ENCODE results near the gene MBNL2. TPM values are rescaled to one million over a fixed set of nuclear protein-coding genes. Genes with fewer than 3 reads are reported as not detected.

The MBNL2 gene
- total and polyA plus RNA-seq, 4 experiments from 2014 or later, result 20.1 to 36.2 (median 28.3) TPM

DNA sequence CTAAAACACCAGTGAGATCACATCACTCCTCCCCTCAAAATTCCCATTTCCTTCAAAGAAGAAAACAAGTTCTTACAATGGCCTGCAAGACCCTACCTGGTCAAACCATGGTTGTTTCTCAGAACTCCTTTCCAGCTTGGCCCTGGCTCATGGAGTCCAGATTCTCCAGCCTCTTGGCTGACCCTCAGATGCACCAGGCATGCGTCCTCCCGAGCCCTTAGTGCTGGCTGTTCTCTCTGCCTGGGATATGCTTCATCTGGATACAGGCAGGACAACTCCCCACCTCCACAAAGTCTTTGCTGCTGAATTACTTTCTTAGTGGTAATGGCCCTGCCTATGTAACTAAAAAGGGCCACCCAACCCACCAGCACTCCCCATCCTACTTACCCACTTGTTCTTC lies 94.3 kb downstream of the MBNL2 start:
- Mint-ChIP-seq H3K4me1 (peaks cover 23 to 39% (median 26%) of the 10 kb centered on the region in 4 donors), H3K27me3 (no peaks in the 10 kb centered on the region), H3K27ac (peak overlapping the region in 4 of 7 donors; percentile 0 to 59 (median 24)), H3K9me3 (no peaks in the 10 kb centered on the region), H3K36me3 (peaks cover 5 to 27% of the 10 kb centered on the region in 2 donors), H3K4me3 (no peak overlapping the region)
- intact Hi-C loops (cut with micrococcal nuclease), result no loop called here
- no peaks in the 10 kb centered on the region for H3K4me1 ChIP-seq (ENCODE audit: insufficient read depth, low read length)
- no peaks in the 10 kb centered on the region for H3K9me3 ChIP-seq (ENCODE audit: control insufficient read depth in 1 of 2, low read length in 2 of 2)
- no peak overlapping the region for H3K4me3 ChIP-seq (ENCODE audit: low read length in 2 of 2)
- H3K27ac ChIP-seq (ENCODE audit: low read depth, low read length), result no peak overlapping the region
- POLR2A ChIA-PET (ENCODE audit: partially characterized antibody), result no interaction called here
- no peak for DNase-seq
- no peaks in the 10 kb centered on the region for H3K27me3 ChIP-seq (ENCODE audit: insufficient read depth, low read length)
- CTCF ChIA-PET (ENCODE audit: partially characterized antibody), result no interaction called here
- no peaks in the 10 kb centered on the region for H3K36me3 ChIP-seq (ENCODE audit: insufficient read depth, low read length)

GRCh38 chr13:97317933-97318332 lies 95.8 kb downstream of the MBNL2 start:
- H3K27ac ChIP-seq (ENCODE audit: low read depth, low read length), result no peak overlapping the region
- no peaks in the 10 kb centered on the region for H3K27me3 Mint-ChIP-seq
- no peak overlapping the region for H3K4me3 Mint-ChIP-seq
- H3K9me3 Mint-ChIP-seq, result no peaks in the 10 kb centered on the region
- DNase-seq, result no peak
- peak overlapping the region in 3 of 7 donors; percentile 8 to 45 (median 34) for H3K27ac Mint-ChIP-seq
- POLR2A ChIA-PET (ENCODE audit: partially characterized antibody), result no interaction called here
- no peaks in the 10 kb centered on the region for H3K36me3 ChIP-seq (ENCODE audit: insufficient read depth, low read length)
- H3K9me3 ChIP-seq (ENCODE audit: control insufficient read depth in 1 of 2, low read length in 2 of 2), result no peaks in the 10 kb centered on the region
- intact Hi-C loops (cut with micrococcal nuclease), result no loop called here
- no peaks in the 10 kb centered on the region for H3K27me3 ChIP-seq (ENCODE audit: insufficient read depth, low read length)
- CTCF ChIA-PET (ENCODE audit: partially characterized antibody), result interaction anchor here (1.2 to 2.1 kb wide), 2 partner anchors 19 to 208 kb away, joined by 3 to 7 read pairs; no protein-coding TSS in a partner anchor
- H3K4me3 ChIP-seq (ENCODE audit: low read length in 2 of 2), result no peak overlapping the region
- peaks cover 24 to 32% (median 27%) of the 10 kb centered on the region in 4 donors for H3K4me1 Mint-ChIP-seq
- H3K4me1 ChIP-seq (ENCODE audit: insufficient read depth, low read length), result no peaks in the 10 kb centered on the region
- peaks cover 5 to 19% of the 10 kb centered on the region in 2 donors for H3K36me3 Mint-ChIP-seq

GRCh38 chr13:97318532-97318931 lies 96.4 kb downstream of the MBNL2 start:
- Histone ChIP-seq H3K36me3 (ENCODE audit: insufficient read depth, low read length) (no peaks in the 10 kb centered on the region), H3K4me1 (ENCODE audit: insufficient read depth, low read length) (no peaks in the 10 kb centered on the region), H3K27me3 (ENCODE audit: insufficient read depth, low read length) (no peaks in the 10 kb centered on the region), H3K9me3 (ENCODE audit: control insufficient read depth in 1 of 2, low read length in 2 of 2) (no peaks in the 10 kb centered on the region), H3K27ac (ENCODE audit: low read depth, low read length) (no peak overlapping the region), H3K4me3 (ENCODE audit: low read length in 2 of 2) (no peak overlapping the region)
- ChIA-PET CTCF (ENCODE audit: partially characterized antibody) (interaction anchor here (1.2 to 2.1 kb wide), 2 partner anchors 19 to 209 kb away, joined by 3 to 7 read pairs; no protein-coding TSS in a partner anchor), POLR2A (ENCODE audit: partially characterized antibody) (no interaction called here)
- Mint-ChIP-seq H3K4me1 (peaks cover 23 to 32% (median 27%) of the 10 kb centered on the region in 4 donors), H3K9me3 (no peaks in the 10 kb centered on the region), H3K27me3 (no peaks in the 10 kb centered on the region), H3K27ac (peak overlapping the region in 3 of 7 donors; percentile 13 to 44 (median 34)), H3K4me3 (no peak overlapping the region), H3K36me3 (peaks cover 5 to 16% of the 10 kb centered on the region in 2 donors)
- DNase-seq, result no peak
- intact Hi-C loops (cut with micrococcal nuclease), result no loop called here

DNA sequence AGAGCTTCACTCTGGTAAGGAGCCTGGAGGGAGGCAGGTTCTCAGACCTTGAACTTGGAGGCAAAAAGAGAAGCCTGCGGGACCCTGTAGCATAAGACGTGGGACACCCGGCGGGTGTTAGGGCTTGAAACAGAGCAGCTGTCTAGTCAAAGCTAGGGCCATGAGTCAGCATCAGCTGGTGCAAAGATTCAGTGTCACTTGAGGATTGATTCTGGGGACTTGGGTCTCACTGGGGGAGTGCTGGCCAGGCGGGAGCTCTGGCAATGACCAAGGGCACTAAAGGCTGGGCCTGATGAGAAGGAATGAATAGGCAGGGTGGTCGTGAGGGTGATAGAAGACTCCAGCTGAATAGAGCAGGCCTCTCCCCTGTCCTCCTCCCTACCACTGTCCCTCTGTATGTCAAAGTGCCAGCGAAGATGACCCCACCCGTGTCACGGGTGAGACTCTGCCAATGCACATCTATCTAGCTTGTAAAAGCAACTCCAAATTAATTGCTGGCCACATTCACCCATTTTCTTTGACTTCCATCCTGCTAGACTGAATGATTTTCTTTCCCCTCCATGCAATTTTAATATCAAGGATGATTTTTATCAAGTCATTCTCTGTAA lies 97.1 kb downstream of the MBNL2 start:
- Histone ChIP-seq H3K4me3 (ENCODE audit: low read length in 2 of 2) (no peak overlapping the region), H3K27ac (ENCODE audit: low read depth, low read length) (no peak overlapping the region), H3K36me3 (ENCODE audit: insufficient read depth, low read length) (no peaks in the 10 kb centered on the region), H3K4me1 (ENCODE audit: insufficient read depth, low read length) (no peaks in the 10 kb centered on the region), H3K27me3 (ENCODE audit: insufficient read depth, low read length) (no peaks in the 10 kb centered on the region), H3K9me3 (ENCODE audit: control insufficient read depth in 1 of 2, low read length in 2 of 2) (no peaks in the 10 kb centered on the region)
- Mint-ChIP-seq H3K9me3 (no peaks in the 10 kb centered on the region), H3K27me3 (no peaks in the 10 kb centered on the region), H3K4me1 (peaks cover 24 to 31% (median 26%) of the 10 kb centered on the region in 4 donors), H3K27ac (no peak overlapping the region), H3K4me3 (no peak overlapping the region), H3K36me3 (peaks cover 5 to 12% of the 10 kb centered on the region in 2 donors)
- ChIA-PET POLR2A (ENCODE audit: partially characterized antibody) (no interaction called here), CTCF (ENCODE audit: partially characterized antibody) (interaction anchor here (1.2 to 2.1 kb wide), 2 partner anchors 20 to 209 kb away, joined by 3 to 7 read pairs; no protein-coding TSS in a partner anchor)
- intact Hi-C loops (cut with micrococcal nuclease), result no loop called here
- no peak for DNase-seq

DNA sequence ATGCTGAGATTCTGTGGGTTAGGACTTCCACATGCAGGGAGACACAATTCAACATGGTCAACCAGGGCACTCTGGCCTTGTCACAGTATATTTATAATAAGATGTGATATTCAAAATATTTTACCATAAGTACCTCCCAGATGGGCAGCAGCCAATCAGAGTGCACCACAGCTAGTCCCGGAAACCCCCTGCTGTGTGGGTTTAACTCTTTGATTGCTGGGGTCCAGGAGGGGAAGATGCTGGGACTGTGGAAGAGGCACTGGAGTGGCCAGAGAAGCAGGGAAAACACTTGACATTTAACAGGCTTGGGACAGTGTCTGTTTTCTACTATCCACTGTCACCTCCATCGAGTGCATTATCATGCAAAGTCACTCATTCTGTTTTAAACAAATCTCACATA lies 99.0 kb downstream of the MBNL2 start:
- peaks cover 17 to 32% (median 24%) of the 10 kb centered on the region in 4 donors for H3K4me1 Mint-ChIP-seq

GRCh38 chr13:97321616-97322321 lies 99.6 kb downstream of the MBNL2 start:
- H3K27ac ChIP-seq (ENCODE audit: low read depth, low read length), result no peak overlapping the region
- DNase-seq, result no peak
- no peaks in the 10 kb centered on the region for H3K9me3 Mint-ChIP-seq
- POLR2A ChIA-PET (ENCODE audit: partially characterized antibody), result no interaction called here
- H3K9me3 ChIP-seq (ENCODE audit: control insufficient read depth in 1 of 2, low read length in 2 of 2), result no peaks in the 10 kb centered on the region
- no peaks in the 10 kb centered on the region for H3K4me1 ChIP-seq (ENCODE audit: insufficient read depth, low read length)
- intact Hi-C loops (cut with micrococcal nuclease), result no loop called here
- H3K4me3 Mint-ChIP-seq, result no peak overlapping the region
- no peak overlapping the region for H3K27ac Mint-ChIP-seq
- CTCF ChIA-PET (ENCODE audit: partially characterized antibody), result no interaction called here
- peaks cover 13 to 26% (median 22%) of the 10 kb centered on the region in 4 donors for H3K4me1 Mint-ChIP-seq
- peaks cover 1 to 13% of the 10 kb centered on the region in 2 donors for H3K36me3 Mint-ChIP-seq
- H3K36me3 ChIP-seq (ENCODE audit: insufficient read depth, low read length), result no peaks in the 10 kb centered on the region
- no peaks in the 10 kb centered on the region for H3K27me3 Mint-ChIP-seq
- no peaks in the 10 kb centered on the region for H3K27me3 ChIP-seq (ENCODE audit: insufficient read depth, low read length)
- H3K4me3 ChIP-seq (ENCODE audit: low read length in 2 of 2), result no peak overlapping the region

More for the DNA sequence above, 99.0 kb downstream of the MBNL2 start:
- ChIA-PET POLR2A (ENCODE audit: partially characterized antibody) (no interaction called here), CTCF (ENCODE audit: partially characterized antibody) (no interaction called here)
- H3K9me3 Mint-ChIP-seq, result no peaks in the 10 kb centered on the region
- no peaks in the 10 kb centered on the region for H3K4me1 ChIP-seq (ENCODE audit: insufficient read depth, low read length)
- H3K9me3 ChIP-seq (ENCODE audit: control insufficient read depth in 1 of 2, low read length in 2 of 2), result no peaks in the 10 kb centered on the region
- H3K27ac Mint-ChIP-seq, result no peak overlapping the region
- intact Hi-C loops (cut with micrococcal nuclease), result no loop called here
- no peaks in the 10 kb centered on the region for H3K27me3 Mint-ChIP-seq
- no peaks in the 10 kb centered on the region for H3K36me3 ChIP-seq (ENCODE audit: insufficient read depth, low read length)
- peaks cover 1 to 13% of the 10 kb centered on the region in 2 donors for H3K36me3 Mint-ChIP-seq
- DNase-seq, result no peak
- no peak overlapping the region for H3K4me3 Mint-ChIP-seq
- no peaks in the 10 kb centered on the region for H3K27me3 ChIP-seq (ENCODE audit: insufficient read depth, low read length)
- H3K27ac ChIP-seq (ENCODE audit: low read depth, low read length), result no peak overlapping the region
- no peak overlapping the region for H3K4me3 ChIP-seq (ENCODE audit: low read length in 2 of 2)

- H3K36me3 Mint-ChIP-seq, result peaks cover 0 to 13% of the 10 kb centered on the region in 2 donors
- Histone ChIP-seq H3K4me1 (ENCODE audit: insufficient read depth, low read length) (no peaks in the 10 kb centered on the region), H3K27ac (ENCODE audit: low read depth, low read length) (no peak overlapping the region), H3K9me3 (ENCODE audit: control insufficient read depth in 1 of 2, low read length in 2 of 2) (no peaks in the 10 kb centered on the region), H3K4me3 (ENCODE audit: low read length in 2 of 2) (no peak overlapping the region), H3K36me3 (ENCODE audit: insufficient read depth, low read length) (no peaks in the 10 kb centered on the region), H3K27me3 (ENCODE audit: insufficient read depth, low read length) (no peaks in the 10 kb centered on the region)
- no peak for DNase-seq
- H3K27ac Mint-ChIP-seq, result no peak overlapping the region
- POLR2A ChIA-PET (ENCODE audit: partially characterized antibody), result interaction anchor here (0.6 to 1.0 kb wide), 2 partner anchors 110 to 206 kb away, joined by 3 read pairs; no protein-coding TSS in a partner anchor
- no peak overlapping the region for H3K4me3 Mint-ChIP-seq
- intact Hi-C loops (cut with micrococcal nuclease), result no loop called here
- H3K4me1 Mint-ChIP-seq, result peaks cover 10 to 27% (median 25%) of the 10 kb centered on the region in 4 donors
- no peaks in the 10 kb centered on the region for H3K27me3 Mint-ChIP-seq
- CTCF ChIA-PET (ENCODE audit: partially characterized antibody), result interaction anchor here (1.7 kb wide), 1 partner anchor 213 kb away, joined by 5 read pairs; no protein-coding TSS in a partner anchor
- peaks cover 0 to 1% (median 0%) of the 10 kb centered on the region in 8 donors for H3K9me3 Mint-ChIP-seq
Measured at GRCh38 chr13:97322740-97323342, 100.7 kb downstream of the MBNL2 start.

Data from CD4-positive, alpha-beta memory T cell (primary cell).